ENCODE measurements around the gene MAGEA8. TPM values are rescaled to one million over a fixed set of nuclear protein-coding genes. Genes with fewer than 3 reads are reported as not detected.
"Not testable (repeated sequence)": the region's sequence is repeated elsewhere in the genome, so short reads cannot be mapped to it uniquely, and the experiment has no call there.

The MAGEA8 gene, protein sequence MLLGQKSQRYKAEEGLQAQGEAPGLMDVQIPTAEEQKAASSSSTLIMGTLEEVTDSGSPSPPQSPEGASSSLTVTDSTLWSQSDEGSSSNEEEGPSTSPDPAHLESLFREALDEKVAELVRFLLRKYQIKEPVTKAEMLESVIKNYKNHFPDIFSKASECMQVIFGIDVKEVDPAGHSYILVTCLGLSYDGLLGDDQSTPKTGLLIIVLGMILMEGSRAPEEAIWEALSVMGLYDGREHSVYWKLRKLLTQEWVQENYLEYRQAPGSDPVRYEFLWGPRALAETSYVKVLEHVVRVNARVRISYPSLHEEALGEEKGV
- total RNA-seq, result not detected
- long read RNA-seq, result 0 reads

DNA sequence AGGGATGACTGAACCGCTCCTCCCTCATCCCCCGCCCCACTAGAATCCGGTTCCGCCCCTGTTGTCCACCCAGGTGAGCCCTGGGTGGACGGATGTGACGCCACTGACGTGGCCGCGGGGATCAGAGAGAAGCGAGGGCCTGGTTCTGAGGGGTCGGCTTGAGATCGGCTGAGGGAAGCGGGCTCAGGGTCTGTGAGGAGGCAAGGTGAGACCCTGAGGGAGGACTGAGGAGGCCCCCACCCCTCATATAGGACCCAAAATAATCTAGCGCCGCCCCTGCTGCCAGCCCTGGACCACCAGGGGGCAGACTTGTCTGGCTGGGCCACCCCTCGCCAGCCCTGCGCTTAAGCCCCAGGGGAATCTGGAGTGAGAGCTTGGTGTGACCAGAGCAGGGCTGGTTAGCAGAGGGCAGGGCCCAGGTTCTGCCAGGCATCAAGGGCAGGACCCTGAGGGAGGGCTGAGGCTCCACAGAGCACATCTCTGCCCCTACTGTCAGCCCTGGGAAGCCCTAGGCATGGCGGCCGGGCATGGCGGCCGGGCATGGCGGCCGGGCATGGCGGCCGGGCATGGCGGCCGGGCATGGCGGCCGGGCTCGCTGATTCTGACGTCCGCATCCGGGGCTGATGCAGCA lies at the start of gene MAGEA8:
TSS of gene MAGEA8 (plus strand) at position 103 of the 631 bp plus-strand sequence. CDS start 3,090 bp downstream, outside the sequence.
- ATAC-seq (no peak), DNase-seq (ENCODE audit: missing footprints) (no peak)
- intact Hi-C loops (cut with DNase I), result no loop called here

DNA sequence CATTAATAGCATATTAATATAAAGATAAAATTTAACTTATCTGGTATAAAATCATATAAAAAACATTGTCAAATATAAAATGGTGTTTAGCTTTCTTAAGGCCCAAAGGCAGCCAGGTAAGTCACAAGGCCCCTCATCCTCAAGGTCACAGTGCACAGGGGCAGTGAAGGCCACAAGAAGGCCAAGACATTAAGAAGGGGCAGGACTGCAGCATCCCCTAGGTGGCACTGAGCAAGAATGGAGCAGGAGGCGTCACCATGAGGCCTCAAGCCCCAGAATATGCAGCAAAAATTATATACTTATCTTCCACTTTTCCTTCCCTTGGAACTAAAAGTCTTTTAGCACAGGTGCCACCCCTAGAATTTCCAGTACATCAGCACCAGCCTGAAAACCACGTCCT lies 49.5 kb upstream of the MAGEA8 start:
- intact Hi-C loops (cut with DNase I), result no loop called here
- ATAC-seq, result no peak
- no peak for DNase-seq (ENCODE audit: missing footprints)

DNA sequence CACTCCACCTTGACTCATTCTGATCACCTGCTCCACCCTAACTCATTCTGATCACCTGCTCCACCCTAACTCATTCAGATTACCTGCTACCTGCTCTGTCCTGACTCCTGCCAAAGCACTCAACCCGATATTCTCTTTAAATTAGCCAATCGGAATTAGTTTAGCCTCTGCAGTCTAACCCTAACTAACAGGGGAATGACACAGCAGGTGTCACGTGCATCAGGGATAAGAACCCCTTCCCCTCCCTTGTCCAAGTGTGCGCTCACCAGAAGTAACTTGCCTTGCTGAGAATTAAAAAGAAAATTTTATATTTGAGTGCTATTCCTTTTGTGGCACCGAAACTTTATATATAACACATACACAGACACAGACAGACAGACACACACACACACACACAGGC lies 44.3 kb upstream of the MAGEA8 start:
- intact Hi-C loops (cut with DNase I); DNase-seq (ENCODE audit: missing footprints); ATAC-seq: not testable (repeated sequence)

DNA sequence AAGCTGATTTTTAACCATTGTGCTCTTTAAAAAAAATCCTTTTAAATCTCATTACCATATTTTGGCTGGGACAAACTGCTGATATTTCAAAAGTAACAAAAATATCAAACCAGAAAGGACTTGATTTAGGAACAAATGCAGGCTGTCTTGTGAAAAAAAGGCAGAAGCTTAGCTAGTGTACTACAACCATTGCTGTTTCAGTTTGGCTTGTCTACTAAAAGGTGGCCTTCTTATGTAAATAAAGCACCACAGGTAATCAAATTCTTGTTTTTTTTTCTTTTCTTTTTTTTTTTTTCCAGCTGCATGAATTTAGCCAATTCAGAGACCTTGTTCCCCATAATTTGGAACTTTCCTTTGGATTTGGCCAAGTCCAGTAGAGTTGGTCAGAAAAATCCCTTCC lies 43.8 kb upstream of the MAGEA8 start:
- intact Hi-C loops (cut with DNase I), result no loop called here
- ATAC-seq (no peak), DNase-seq (ENCODE audit: missing footprints) (no peak)

DNA sequence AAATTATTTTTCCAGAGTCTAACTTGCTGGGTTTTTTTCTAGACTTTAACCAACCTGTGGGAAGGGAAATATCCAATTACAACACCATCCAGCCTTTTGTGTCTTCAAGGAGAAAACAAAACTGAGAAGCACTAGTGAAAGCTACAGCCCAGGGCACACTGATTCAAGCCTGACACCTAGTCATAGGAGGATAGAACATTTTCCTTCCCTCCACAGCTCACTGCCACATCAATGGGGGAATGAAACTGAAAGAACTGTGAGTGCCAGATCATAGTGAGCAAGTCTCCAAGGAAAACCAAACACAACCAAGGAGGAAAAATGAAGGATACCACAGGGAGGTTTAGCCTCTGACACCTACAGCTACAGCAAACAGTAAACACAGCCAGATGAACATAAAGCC lies 43.3 kb upstream of the MAGEA8 start:
- intact Hi-C loops (cut with DNase I), result no loop called here
- ATAC-seq (no peak), DNase-seq (ENCODE audit: missing footprints) (no peak)

DNA sequence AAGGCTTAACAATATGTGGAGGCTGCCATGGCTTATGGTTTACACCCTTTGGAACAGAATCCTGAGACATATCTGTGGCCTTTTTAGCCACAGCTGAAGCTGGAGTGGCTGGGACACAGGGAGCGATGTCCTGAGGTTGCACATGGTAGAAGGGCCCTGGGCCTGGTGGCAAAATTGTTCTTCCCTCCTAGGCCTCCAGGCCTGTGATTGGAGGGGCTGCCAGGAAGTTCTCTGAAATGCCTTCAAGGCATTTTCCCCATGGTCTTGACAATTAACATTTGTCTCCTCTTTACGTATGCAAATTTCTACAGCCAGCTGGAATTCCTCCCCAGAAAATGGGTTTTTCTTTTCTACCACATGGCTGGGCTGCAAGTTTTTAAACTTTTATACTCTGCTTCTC lies 39.1 kb upstream of the MAGEA8 start:
- ATAC-seq (no peak), DNase-seq (ENCODE audit: missing footprints) (no peak)
- intact Hi-C loops (cut with DNase I), result no loop called here

DNA sequence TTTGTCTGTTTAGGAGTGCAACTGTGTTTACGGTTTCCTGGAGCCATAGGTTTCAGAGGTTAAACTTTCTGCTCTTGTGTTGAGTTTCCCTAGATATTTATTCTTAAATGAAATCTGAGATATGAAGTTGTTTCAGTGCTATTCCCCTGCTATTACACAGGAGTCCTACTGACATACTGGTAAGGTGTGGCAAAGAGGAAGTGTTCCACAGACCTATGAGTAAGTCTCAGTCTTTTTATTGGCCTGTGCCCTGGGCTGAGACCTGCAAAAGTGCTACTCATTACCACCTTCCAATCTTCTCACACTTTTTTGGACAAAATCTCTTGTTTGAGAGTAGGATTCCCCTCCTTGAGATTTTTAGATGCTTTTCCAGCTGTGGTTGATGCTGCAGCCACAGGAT lies 35.6 kb upstream of the MAGEA8 start:
- ATAC-seq (no peak), DNase-seq (ENCODE audit: missing footprints) (no peak)
- intact Hi-C loops (cut with DNase I), result no loop called here

DNA sequence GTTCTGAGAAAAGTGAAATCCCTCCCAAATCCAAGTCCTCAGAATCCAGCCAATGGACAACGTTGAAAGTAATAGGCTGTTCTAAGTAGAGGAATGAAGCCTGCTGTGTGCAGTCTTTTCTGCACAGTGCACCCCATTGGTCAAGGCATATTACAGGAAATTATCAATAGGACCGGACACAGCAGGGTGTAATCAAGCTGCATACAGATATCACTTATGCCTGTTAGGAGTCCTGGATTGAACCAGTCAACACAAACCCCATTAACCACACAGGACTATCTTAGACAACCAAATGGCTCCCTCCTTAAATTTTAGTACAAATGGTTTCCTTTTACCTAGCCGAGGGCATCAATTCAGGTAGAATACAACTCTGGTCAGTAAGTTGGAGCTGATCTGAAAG lies 34.2 kb upstream of the MAGEA8 start:
- DNase-seq (ENCODE audit: missing footprints) (no peak), ATAC-seq (no peak)
- intact Hi-C loops (cut with DNase I), result no loop called here

DNA sequence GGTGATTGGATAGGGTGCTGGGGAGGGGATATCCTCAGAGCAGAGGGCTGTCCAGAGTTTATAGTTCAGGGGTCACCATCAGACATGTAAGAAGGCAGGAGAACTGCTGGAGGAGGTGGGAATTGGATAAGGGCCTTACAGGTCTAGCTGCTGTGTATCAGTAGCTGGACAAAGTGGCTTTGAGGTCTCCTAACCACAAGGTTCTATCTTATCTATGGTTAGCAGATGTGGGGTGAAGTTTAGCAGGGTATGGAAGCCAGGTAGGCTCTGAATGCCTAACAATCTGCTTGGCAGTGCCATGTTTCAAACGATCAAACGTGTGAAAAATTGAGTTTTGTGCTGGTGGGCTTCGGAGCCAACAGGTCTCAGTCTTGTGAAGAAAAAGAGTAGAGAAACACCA lies 32.1 kb upstream of the MAGEA8 start:
- intact Hi-C loops (cut with DNase I), result no loop called here
- DNase-seq (ENCODE audit: missing footprints), result no peak
- no peak for ATAC-seq

DNA sequence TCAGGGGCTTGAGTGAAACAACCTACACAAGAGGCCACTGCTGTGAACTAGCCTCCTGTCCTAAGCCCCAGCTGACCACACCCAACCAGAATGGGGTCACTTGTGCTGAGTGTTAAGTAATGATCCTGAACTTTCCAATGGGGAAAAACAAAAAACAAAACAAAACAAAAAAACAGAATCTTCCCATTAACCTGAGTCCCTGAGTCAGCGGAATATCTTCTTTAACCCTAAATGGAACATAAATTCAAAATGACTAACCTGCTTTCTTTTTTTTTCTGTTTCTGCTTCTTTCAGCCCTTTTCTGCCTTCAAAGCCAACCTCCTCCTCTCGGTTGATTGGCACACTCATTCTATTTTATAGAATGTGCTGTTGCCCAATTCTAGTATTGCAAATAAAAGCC lies 31.2 kb upstream of the MAGEA8 start:
- ATAC-seq (no peak), DNase-seq (ENCODE audit: missing footprints) (no peak)
- intact Hi-C loops (cut with DNase I), result no loop called here

DNA sequence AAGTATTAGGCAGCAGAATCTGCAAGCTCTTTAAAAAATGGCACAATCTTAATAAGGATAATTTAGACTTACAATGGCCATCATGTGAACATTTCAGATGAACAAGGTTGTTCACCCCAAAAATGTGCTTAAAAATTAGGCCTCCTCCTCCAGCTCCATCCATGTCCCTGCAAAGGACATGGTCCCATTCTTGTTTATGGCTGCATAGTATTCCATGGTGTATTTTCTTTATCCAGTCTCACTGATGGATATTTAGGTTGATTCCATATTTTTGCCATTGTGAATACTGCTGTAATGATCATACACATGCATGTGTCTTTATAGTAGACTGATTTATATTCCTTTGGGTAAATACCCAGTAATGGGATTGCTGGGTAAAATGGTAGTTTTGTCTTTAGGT lies 29.1 kb upstream of the MAGEA8 start:
- intact Hi-C loops (cut with DNase I), result no loop called here
- DNase-seq (ENCODE audit: missing footprints), result no peak
- no peak for ATAC-seq

DNA sequence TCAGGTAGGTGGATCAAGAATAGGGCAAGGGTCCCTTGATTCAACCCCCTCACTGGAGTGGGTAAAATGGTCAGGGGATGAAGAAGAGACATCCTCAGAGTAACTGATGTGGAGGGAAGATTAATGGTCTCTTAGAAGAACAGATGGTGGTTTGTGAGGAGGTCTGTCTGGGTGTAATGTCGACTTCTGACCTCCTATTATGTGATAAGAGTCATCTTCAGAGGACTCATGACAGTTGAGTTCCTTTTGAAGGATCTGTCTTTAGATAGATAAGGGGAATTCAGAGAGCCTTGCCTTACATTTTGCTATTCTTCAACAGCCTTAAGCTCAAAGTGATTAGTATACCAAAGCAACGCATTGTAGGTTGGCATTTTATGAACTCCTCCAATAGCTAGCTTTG lies 27.1 kb upstream of the MAGEA8 start:
- ATAC-seq (no peak), DNase-seq (ENCODE audit: missing footprints) (no peak)
- intact Hi-C loops (cut with DNase I), result no loop called here

DNA sequence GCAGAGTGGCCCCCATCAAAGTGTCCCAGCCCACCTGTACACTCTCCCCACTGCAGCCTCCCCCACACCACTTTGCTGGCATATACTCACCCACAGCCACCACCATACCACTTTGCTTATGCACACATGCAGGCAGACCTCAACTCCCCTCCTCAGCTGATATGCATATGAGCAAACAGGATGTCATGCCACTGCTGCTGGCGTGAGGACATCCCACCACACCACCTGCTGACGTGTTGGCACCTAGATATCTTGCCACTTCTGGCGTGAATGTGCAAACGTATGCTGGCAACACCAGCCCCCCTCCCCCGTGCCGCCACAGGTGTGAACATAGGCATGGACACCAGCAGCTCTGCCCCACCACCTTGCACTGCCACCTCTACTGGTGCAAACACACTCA lies 22.4 kb upstream of the MAGEA8 start:
- DNase-seq (ENCODE audit: missing footprints) (no peak), ATAC-seq (no peak)
- intact Hi-C loops (cut with DNase I), result no loop called here

DNA sequence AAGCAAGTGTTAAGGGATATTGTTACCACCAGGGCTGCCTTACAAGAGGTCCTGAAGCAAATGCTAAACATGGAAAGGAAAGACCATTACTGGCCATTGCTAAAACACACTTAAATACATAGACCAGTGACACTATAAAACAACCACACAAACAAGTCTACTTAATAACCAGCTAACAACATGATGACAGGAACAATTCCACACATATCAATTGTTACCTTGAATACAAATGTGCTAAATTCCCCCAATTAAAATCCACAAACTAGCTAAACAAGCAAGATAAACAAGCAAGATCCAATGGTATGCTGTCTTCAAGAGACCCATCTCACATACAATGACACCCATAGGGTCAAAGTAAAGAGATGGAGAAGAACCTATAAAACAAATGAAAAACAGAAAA lies 20.5 kb upstream of the MAGEA8 start:
- ATAC-seq (no peak), DNase-seq (ENCODE audit: missing footprints) (no peak)
- intact Hi-C loops (cut with DNase I), result no loop called here

DNA sequence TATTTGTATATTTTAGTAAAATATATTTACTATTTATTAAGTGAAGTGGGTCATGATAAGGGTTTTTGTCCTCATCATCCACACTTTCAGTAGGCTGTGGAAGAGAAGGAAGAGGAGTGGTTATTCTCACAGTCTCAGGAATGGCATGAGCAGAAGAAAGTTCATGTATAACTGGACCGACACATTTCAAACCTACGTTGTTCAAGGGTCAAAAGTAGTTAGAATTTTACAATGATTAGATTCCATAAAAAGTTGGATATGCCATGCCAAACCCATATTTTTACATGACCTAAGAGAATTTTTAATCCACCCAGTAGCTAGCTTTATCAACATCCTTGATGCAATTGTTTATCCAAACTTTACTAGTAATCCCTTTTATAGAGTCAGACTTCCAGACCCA lies 15.6 kb upstream of the MAGEA8 start:
- intact Hi-C loops (cut with DNase I), result no loop called here
- ATAC-seq (no peak), DNase-seq (ENCODE audit: missing footprints) (no peak)

DNA sequence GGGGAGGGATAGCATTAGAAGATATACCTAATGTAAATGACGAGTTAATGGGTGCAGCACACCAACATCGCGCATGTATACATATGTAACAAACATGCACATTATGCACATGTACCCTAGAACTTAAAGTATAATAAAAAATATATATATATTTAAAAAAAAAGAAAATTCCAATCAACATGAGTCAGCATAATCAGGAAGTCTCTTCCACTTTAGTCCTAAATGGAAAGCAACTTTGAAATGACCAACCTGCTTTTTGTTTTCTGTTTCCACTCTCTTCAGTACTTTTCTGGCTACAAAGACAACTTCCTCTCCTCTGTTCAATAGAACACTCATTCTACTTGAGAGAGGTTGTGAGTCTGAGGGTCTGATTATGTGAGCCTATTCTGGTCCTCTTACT lies 13.5 kb upstream of the MAGEA8 start:
- intact Hi-C loops (cut with DNase I), result no loop called here
- DNase-seq (ENCODE audit: missing footprints) (no peak), ATAC-seq (no peak)

DNA sequence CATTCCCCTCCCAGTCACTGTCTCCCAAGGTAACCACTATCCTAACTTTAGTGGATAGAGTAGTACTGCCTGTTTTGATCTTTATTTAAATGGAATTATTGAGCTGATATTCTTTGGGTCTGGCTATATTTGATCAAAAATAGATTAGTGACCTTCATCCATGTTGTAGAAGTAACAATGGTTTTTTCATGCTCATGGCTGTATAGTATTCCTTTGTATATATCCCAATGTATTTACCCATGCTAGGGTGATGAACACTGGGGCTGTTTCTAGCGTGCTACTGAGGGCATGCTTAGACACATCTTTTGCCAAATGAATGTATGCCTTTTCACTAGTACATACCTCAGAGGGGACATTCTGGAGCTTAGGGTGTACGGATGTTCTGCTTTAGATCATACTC lies 10.1 kb upstream of the MAGEA8 start:
- intact Hi-C loops (cut with DNase I), result no loop called here
- no peak for ATAC-seq
- no peak for DNase-seq (ENCODE audit: missing footprints)

DNA sequence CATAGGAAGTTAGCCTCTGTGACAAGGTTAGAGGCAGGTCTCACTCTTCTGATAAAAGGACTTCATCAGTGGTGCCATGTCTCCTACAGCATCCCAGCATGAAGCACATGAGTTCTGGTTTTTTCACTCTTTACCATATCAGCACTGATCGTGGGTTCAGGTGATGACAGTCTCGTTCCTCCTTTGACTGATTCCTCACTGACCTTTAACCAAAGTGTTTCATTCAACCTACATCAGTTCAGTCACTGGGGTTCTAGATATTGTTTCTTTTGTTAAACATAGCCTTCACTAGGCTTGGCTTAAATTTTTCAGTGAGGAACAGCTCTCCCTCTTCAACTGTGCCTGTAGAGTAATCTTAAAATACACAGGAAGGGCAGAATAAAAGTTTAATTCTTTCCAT lies 9.6 kb upstream of the MAGEA8 start:
- intact Hi-C loops (cut with DNase I), result no loop called here
- ATAC-seq (no peak), DNase-seq (ENCODE audit: missing footprints) (no peak)

DNA sequence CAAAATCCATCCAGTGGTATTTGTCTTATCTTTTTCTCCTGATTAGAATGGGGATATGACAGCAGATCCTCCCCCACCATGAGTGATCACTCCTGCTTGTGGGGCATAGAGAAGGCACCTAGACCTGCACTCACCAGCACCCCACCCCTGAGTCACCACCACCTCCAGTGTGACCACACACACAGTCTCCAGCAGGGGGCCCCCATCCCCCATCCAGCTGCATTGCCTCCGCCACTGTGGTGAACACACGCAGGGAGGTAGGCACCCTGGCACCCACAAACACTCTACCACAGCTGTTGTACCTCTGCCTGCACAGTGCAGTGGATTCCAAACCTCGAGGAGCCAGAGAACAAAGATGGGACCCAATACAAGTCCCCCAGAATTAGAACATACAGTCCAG lies 9.0 kb upstream of the MAGEA8 start:
- ATAC-seq (no peak), DNase-seq (ENCODE audit: missing footprints) (no peak)
- intact Hi-C loops (cut with DNase I), result no loop called here

DNA sequence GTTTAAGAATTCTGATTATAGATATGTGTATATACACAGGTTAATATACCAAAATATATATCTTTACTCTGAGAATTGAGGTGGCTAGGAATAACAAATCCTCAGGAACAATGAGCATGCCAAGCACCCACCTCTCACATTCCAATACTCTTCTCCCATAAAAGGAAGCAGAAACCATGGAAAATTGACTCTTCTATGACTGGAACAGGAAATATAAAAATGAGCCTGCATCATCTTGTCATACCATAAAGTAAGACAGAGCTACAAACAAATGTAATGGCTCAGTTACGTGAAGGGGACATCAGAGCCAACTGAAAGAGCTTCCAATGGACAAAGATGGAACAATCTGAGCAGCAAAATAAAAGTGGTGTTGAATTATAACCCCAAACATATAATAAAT lies 3.8 kb upstream of the MAGEA8 start:
- no peak for DNase-seq (ENCODE audit: missing footprints)
- no peak for ATAC-seq
- intact Hi-C loops (cut with DNase I), result no loop called here

DNA sequence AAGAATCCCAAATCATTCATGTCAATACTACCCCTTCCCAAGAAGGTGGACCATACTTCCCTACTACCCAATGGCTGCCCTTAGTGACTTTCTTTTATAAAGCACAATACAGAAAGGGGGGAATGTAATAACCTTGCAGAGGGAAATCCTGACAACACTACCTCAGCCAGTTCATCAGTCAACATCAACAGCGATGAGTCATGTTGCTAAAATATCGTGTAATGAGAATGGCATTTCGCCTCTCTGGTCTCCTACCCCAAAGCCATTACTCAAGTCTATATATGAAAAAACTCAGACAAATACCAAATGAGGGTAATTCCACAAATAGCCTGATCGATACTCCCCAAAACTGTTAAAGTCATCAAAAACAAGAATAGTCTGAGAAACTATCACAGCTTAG lies 3.3 kb upstream of the MAGEA8 start:
- DNase-seq (ENCODE audit: missing footprints) (no peak), ATAC-seq (no peak)
- intact Hi-C loops (cut with DNase I), result no loop called here

Measured in Right ventricle myocardium inferior (tissue), 1 donor.